ENCODE data around the gene TKTL2. TPM values are rescaled to one million over a fixed set of nuclear protein-coding genes. Genes with fewer than 3 reads are reported as not detected.
"Not testable (repeated sequence)": the region's sequence is repeated elsewhere in the genome, so short reads cannot be mapped to it uniquely, and the experiment has no call there.

The TKTL2 gene
- total RNA-seq, 1 experiment from 2014 or later: not detected

DNA sequence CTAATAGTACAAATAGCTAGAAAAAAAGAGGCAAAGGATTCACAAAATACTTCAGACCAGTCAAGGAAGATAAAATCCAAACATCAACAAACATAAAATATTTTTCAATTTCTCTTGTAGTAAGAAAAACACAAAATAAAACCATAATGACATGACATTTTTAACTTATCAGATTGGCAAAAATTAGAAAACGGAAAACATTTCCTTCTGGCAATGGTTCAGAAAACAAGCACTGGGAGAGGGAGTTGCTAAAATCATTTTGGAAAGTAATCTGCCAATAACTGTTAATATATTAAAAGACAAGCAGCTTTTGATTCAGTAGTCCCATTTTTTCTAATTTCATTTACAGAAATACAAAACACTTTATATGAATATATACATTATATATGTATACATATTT is 26.1 kb downstream of the TKTL2 start:
- DNase-seq (ENCODE audit: low read depth): no peak

DNA sequence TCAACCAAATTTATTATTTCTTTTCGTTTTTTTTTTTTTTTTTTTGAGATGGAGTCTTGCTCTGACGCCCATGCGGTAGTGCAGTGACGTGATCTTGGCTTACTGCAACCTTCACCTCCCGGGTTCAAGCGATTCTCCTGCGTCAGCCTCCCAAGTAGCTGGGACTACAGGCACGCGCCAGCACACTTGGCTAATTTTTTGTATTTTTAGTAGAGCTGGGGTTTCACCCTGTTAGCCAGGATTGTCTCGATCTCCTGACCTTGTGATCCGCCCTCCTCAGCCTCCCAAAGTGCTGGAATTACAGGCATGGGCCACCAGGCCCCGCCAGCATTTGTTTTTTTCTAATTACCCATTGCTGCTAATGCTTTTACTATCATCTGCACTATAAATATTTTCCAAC is 26.5 kb downstream of the TKTL2 start:
- not testable (repeated sequence) for DNase-seq (ENCODE audit: low read depth)

DNA sequence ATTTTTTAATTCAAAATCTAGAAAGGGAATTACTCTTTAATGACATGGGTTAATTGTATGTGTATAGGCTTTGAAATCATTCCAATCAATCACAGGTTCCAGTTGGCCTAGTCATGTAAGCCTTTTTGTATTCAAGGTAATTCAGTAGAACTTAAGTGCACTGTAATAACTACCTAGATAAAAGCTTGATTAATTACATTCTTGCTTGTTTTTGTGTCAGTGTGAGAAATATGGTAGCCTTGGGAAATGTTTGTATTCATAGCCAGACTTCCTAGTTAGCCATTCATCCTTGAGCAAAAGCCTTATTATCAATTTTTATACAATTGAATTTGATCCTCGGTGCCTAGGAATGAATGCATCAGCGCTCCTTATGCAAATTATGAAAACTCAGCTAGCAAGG is 33.5 kb downstream of the TKTL2 start:
- no peak for DNase-seq (ENCODE audit: low read depth)

Other genes starting within 250 kb of the TKTL2 start
- not detected in 2 replicates for gene NPY1R, start 141.2 kb downstream of the TKTL2 start, total RNA-seq (2014; rRNA removed)
- not detected in 2 replicates for gene NPY5R, start 129.9 kb downstream of the TKTL2 start, total RNA-seq (2014; rRNA removed)
- gene TMA16, start 20.9 kb upstream of the TKTL2 start, total RNA-seq (2014; rRNA removed): 37.7 and 40.3 TPM in 2 replicates

Data from LHCN-M2 (cell line).